NCI-H2227 (cell line): Measurements from ENCODE around the gene LDHAL6B.
A peak's percentile ranks its signal among the peaks of the same experiment; 100 is the strongest.

ENCODE experiments used
- DNase-seq: peaks from one replicate; lab custom pipeline; 2025; ENCODE audit not compliant: unreplicated experiment; lab: John Stamatoyannopoulos, UW

The LDHAL6B gene

DNA sequence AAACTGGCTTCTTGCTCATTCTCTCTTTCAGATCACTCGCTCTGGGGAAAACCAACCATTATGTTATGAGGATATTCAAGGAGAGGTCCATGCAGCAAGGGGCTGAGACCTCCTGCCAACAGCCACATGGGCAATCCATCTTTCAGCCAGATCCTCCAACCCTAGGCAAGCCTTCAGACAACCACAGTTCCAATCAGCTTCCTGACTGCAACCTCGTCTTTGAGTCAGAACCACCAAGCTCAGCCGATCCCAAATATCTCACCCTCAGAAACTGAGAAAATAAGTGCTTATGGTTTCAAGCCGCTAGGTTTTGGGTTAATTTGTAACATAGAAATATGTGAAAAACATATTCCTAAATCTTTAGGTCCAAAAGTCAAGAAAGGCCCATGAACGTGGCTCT, 10.3 kb downstream of the LDHAL6B start:
- DNase-seq = no peak

DNA sequence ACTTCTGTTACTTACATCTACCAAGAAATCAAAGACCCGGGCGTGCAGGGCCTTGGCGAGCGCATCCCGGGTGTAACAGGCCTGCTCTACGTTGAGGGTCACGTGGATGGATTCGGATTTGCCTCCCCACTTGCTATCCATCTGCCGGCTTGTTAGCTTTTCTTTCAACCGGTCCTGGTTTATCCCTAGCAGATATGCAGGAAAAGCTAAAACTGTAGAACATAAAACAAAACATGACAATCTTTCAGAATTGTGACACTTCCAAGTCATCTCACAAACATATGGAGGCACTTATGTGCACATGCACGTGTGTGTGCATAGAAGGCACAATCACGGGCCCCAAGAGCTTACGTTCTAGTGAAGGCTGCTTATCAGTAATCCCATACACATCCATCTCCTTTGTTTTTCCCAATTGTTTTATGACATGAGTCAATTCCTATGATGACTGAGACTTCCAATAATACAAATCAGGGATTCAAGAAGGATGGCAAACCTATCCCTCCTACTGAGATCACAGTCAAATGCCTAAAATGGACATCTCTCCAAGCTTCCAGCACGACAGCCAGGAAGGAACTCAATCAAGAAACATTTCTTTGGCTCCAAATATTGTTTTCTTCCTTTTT, 11.3 kb downstream of the LDHAL6B start:
- DNase-seq = no peak

DNA sequence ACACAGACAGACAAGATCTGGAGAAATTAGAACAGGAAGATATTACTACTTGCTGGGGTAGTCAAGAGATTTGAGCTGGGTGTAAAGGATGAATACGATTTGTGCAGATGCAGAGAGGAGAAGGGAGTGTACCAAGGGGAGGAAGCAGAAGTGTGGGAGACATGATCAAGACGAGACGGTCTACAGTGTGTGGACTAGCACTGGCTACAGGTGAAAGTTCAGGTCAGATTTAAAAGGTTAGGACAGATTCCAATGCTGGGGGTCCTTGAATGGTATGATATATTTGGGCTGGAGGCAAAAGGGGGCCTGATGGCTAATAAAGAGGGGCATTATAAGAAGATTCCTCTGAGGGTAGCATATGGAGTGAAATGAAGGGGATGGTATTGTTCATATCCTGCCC, 12.1 kb downstream of the LDHAL6B start:
- DNase-seq = no peak

DNA sequence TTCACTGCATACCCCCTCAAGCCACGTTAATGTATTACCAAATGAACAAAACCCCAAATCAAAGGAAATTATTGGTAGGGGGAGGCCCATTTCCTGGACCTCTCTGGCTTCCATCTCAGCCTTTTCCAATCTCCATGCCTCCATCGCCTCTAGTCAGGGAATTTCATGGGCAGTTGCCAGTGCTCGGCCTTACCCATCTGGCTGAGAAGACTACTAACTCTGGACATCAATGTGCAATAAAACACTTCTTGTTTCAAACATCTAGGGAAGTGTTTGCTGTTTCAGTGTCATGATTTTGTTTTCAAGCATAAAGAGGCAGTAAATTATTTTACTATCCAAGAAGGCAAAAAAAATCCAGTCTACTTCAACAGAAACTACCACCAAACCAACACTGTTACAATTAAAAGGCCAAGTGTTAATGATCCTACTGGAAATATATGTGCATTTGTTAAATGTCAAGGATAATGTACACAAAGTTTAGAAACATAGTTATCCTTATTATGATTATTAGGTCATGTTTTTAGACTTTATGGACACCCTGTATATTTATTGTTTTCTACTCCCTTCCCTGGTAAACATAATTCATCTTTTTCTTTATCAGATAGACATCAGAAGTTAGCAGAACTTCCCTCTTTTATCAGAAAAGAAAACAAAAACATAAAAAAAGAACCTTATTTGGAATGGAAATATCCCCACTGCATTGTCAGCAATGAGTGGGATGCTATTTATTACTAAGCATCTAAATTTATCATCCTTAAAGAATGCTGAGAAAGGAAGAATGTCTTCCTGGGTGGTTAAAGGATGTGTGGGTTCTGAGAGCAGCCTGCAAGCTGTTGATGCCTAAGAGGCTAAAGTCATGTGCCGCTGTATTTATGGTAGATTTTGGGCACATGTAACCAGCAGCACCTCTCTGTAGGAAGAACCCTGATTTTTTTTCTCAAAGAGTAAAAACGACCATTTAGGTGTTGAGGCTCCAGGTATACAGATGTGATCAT, 15.2 kb downstream of the LDHAL6B start:
- no peak for DNase-seq

DNA sequence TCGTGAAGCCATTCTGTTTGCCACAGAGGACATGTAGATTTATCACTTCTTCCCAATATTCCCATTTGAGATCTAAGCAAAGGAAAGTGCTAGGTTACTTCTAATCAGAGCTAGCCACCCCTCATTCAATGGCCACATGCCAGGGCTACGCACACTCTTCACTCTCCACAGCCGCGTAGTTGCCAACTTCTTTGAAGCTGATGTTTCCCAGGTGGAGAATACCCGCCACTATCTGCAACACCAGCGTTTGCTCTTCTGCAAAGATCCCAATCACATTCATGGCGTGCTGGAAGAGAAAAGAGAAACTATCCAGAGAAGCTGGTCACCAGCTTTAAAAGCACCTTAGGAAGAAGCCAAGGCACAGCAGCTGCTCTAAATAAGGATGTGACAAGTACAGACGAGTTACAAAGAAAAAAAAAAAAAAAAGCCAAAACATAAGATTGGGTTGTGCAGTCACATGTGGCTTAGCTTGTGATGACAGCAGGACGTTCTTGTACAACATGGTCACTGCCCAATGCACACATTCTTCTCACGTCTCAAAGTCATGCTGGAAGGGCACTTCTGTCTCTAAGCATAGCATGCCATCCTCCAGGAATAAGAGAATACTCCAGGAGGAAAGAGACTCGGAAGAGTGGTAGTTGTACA, 16.4 kb downstream of the LDHAL6B start:
- no peak for DNase-seq

DNA sequence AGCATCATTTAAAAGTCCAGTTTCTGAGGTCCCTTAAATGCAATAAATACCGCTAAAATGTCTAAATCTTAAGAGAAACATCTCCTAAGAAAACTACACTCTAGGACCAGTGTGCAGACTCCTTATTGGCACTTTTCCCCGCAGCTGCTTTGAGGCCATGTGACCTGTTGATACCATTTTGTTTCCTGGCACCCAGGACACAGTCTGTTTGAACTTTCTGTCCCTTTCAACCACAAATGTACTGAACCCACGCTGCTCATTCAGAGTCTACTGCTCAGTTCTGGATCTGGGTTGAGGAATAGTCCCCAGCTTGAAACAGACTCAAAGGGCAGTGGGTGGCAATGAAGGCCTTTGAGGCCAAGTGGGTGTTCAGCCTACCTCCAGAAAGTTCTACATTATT, 17.1 kb downstream of the LDHAL6B start:
- DNase-seq = no peak

DNA sequence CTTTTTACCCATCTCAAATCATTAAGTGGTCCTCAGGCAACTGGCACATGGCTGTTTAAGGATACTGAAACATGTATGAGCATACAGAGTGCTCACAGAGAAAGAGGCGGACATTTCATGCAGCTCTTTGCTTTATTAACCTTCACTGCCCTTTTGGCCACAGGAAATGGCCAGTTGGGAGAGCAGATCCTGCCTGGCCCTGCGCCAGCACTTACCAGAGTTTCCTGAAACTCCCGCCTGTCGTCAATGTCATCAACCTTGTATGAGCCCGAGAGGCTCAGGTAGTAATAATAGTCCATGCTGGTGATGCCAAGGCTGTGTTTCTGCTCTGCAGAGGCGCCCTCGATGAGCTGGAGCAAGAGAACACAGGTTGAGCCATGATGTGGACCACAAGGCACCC, 17.8 kb downstream of the LDHAL6B start:
- no peak for DNase-seq

DNA sequence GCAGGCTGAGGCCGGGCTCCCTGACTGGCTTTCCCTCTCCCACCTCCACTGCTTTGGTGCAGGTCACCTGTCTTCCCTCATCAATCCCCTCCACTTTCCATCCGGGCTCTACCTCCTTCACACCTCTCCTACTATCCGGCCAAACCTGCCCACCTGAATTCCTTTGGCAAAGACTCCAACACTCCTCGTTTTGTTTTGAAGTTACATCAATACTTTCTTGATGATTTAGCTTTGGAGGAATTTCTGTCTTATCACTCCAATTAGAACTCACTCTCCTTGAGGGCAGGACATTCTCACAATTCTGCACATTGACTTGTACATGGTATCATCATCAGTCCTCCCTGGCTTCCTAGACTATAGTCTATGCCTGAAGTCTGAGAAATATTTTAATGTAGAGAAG, 20.4 kb downstream of the LDHAL6B start:
- no peak for DNase-seq

DNA sequence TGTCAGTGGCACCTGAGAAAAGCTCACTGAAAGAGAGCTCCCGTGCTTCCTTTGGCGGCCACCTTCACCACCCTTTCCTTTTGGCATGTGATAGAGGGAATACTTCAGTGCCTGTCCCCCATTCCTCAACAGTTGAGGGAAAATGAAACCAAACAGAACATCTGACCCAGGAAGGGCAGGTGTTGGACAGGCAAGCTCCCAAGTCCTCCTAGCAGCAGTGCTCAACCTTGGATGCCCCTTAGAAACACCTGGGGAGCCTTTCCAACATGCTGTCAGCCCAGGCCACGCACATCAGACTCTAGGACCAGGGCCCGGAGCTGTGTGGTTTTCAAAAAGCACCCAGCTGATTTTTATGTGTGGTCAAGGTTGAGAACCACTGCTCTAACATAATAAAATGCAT, 22.4 kb downstream of the LDHAL6B start:
- DNase-seq = no peak

DNA sequence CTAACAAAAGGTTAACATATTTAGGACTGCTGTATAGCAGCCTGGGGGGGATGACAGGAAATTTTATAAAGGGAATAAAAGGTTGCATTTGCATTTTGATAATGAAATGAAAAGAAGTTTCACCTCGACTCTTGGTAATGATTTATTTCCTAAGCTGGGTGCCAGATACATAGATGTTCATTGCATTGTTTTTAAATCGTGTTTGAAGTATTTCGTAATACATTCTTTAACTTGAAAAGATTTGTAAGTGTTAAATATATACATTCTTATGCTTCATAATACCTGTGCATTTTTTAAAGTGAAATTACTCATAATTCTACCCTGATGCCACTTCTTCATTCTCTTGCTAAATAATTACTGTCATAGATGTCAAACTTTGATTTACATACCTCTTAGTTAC, 22.8 kb downstream of the LDHAL6B start:
- no peak for DNase-seq

DNA sequence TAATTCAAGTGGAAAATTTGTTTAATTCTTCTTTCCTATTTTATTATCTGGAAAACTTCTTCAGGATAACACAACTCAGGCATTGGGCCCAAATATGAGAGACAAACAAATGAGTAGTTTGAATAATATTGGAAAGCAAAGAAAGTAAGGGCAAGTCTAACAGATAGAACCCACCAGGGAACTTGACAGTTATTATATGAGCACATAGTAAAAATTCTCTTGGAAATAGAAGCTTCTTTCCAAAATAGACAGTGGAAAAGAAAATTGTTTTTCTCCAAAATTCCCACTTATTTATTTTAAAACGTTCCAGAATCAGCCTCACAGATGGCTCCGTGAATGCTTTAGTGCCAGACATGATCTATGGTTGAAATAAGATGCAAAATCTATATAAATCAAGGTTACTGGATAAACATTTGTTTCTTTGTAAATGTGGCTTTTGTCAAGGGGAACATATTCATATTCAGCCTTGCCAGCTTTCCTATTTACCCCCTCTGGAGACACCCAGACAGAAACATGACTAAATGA, 23.9 kb downstream of the LDHAL6B start:
- DNase-seq = no peak

DNA sequence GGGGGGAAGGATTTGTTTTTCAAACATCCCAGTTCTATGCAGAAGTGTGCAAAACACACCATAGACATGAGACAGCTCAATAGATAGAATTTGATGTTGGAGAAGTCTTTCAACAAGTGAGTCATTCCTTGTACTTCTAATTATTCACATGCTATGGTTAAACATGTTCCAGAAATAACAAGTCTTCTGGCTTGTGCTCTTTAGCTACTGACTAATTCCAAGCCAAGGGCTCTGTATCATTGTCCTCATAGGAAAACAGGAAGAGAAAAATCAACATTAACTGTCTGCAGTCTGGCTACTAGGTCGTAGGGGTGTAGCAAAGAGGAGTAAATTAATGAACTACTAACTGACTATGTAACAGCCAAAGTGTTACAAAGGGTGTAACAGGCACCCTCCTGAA, 25.8 kb downstream of the LDHAL6B start:
- no peak for DNase-seq

DNA sequence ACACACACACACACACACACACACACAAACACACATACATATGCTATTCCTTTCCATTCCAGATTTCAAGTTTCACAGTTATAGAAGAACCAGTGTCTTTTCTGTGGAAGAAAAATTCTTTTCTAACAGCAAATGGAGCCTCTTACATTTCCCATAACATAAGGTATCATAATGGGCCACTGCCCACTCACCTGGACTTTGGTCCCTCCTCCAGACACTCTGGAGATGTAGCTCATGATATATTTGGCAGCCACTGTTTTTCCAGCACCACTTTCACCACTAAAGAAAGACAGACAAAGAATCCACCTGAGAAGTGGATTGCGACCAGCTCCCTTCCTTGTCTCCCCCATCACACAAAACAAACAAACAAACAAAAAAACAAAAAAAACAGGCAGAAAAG, 29.8 kb downstream of the LDHAL6B start:
- no peak for DNase-seq

DNA sequence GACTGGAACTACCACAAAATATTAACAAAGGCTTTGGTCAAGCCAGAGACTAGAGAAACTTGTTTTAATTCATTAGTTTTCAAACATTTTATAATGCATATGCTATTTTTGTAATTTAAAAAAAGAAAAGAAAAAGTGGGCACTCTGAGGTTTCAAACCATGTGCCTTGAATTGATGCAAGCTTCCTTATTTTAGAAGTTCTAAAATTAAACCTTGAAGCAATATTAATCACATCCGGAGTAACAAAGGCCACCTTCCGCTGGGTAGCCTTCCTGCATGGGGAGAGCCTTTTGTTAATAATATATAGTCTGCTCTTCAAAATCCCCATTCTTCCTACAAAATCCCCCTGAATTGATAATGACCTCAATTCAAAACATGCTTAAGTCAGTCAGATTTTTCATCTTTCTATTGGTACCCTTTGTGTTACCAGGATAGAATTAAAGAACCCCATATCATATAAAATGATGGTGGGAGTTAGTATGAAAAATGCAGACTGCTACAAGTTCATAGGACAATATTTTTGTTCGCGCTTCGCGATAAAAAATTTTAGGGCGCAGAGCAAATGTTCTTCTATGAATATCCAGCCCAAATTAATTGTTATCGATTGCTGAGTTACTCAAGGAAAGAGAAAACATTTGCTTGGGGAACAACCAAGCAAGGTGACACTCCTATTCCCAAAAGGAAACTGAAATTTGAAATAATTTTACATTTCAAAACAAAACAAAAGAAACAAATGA, 30.6 kb downstream of the LDHAL6B start:
- DNase-seq = no peak

DNA sequence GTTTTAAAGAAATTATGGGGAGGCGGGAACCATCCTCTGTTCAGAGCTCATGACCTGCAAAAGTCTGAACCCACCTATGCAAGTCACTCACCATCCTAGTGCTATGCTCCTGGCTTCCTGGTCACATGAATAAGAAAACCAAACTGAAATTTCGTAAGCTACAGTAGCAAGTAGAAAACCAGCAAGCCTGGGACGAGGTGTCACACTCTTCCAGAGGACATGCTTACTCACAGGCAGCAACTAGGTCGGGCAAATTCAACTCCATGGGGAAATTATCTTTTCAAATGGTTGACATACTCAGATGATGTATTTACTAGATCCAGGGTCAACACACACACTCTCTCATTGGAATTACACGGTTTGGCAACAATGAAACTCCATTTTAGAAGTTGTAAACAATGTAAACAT, 31.3 kb downstream of the LDHAL6B start:
- DNase-seq = no peak

DNA sequence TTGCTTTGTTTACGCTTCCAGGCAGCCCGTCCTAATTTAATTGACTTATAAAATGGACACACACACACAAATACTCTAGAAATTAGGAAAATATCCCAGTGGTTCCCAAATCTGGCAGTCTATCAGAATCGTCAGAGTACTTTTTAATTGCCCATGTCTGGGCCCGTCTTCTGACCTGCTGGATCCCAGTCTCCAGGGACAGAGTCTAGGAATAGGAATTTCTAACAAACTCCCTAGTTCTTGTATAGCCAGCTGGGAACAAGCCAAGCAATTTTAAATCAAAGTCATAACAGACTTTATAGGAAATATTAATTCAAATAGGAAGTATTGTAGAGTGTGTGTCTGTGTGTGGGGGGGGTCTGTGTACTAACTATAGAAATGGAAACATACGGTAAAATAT, 33.4 kb downstream of the LDHAL6B start:
- no peak for DNase-seq

DNA sequence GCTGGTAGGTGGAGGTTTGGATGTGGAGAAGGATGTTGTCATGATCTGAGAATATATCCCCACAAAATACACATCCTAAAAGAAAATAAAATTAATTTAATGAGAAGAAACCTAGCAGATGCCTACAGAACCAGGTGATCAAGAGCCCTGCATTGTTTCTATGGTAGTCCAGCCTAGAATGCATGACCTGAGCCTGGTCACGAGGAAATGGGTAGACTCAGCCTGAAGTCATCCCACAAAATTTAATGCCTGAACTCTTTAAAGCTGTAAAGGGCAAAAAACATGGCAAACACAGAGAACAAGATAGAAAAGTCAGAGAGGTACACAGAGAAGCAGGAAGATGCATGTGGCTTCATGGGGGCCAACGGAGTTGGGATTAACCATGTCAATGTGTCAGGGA, 36.0 kb downstream of the LDHAL6B start:
- DNase-seq = no peak

DNA sequence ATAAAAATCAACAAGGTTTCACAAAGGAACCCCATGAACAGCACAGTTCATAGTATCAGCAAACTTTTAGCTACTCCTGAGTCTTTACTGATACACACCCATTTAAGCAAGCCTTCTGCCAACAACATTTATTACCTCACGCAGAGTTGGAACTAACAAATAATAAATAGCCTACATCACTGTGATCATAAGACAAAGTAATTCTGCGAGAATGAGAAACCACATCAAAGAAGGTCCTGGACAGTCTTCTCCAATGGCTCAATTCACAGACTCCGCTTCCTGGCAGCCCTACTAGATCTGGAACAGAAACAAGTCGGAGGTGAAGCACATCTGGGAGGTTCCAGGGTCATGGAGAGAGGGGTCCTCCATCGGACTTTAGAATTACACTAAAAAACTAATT, 37.0 kb downstream of the LDHAL6B start:
- DNase-seq = no peak

DNA sequence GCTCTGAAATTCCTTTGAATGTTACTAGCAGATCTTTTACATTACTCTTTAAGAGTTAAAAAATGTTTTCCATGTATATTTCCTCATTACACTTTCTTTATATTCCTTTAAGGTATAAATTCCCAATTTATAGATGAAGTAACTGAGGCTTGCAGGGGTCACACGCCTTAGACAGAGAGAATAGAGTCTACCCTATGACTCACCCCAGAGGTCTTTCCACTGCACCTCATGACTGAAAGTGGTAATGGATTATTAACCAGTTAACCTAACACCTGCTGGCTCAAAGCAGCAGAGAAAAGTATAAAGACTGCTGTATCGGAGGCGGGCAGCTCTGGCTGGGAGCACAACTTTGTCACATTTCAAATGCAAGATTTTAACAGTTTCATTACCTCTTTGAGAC, 37.7 kb downstream of the LDHAL6B start:
- no peak for DNase-seq

DNA sequence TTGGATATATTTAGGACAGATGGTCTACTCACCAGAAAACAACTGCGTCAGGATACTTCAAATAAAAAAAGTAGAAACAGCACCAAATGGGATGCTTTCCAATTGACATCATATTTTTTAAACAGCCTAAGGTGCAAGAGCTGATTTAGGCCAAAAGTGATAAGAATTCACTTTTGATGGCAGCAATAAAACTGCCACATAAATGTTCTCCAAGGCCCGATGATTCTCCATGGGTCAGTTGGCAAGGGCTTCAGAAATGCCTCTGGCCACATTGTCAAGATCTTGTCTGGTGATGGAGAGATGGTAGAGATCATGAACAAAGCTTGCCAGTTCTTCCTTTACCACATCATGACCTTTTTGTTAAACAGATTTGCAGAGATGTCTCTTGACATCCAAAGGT, 38.9 kb downstream of the LDHAL6B start:
- no peak for DNase-seq

DNA sequence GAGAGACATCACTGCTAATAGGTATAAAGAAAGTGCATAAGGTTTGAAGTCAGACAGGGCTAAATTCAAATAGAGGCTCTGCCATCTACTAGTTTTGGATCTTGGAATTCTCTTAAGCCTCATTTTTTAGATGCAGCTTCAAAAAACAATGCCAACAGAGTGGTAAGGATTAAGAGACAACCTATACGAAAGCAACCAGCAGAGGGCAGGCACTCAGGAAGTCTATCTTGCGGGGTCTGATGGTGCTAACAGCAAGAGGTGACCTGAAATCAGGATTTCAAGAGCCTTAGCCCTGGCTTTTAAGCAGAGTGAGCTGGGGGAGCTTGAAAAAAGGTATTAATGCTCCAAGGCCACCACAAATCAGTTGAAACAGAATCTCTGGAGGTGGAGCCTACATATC, 40.7 kb downstream of the LDHAL6B start:
- DNase-seq = peak; percentile 47
